BJ (cell line): ENCODE data around the gene EGFR. TPM values are rescaled to one million over a fixed set of nuclear protein-coding genes. Genes with fewer than 3 reads are reported as not detected.

Source experiments
- CTCF ChIA-PET: fragments of 350-600 bp; formaldehyde crosslinking; extraction: SDS; loops from one replicate; lab custom pipeline; 2021; ENCODE audit warnings: antibody characterized with exemption, inconsistent platforms; lab: Yijun Ruan, JAX
- POLR2A ChIA-PET: fragments of 300-600 bp; sonication (Branson Sonifier 250); formaldehyde crosslinking; extraction: SDS; loops from one replicate; lab custom pipeline; 2021; ENCODE audit warnings: antibody characterized with exemption; lab: Charles Lee
- DNase-seq: peaks from one replicate; pipeline ENCODE4 v3.0.0-alpha.2; 2011; ENCODE audit warnings: low read depth
- H3K27me3 ChIP-seq: 2 replicates; pipeline ENCODE4 v1.6.0; 2011; ENCODE audit warnings: low read length; ENCODE audit not compliant: control insufficient read depth, insufficient read depth
- H3K36me3 ChIP-seq: 2 replicates; pipeline ENCODE4 v1.5.1; 2011; ENCODE audit warnings: low read length; ENCODE audit not compliant: control insufficient read depth, insufficient read depth
- H3K4me3 ChIP-seq: 2 replicates; pipeline ENCODE4 v1.5.1; 2011; ENCODE audit warnings: low read depth, mild to moderate bottlenecking, control low read depth, low read length
- CTCF ChIP-seq: IDR thresholded peaks from 2 replicates; pipeline ENCODE4 v1.5.1; 2011; ENCODE audit warnings: low read depth, mild to moderate bottlenecking, control low read depth, inconsistent platforms, low read length, moderate library complexity; ENCODE audit not compliant: insufficient read depth
- polyA plus RNA-seq: library from polyadenylated mRNA; depleted of rRNA; stranded (reverse); fragments of >200 nt; gene quantifications from 2 replicates; pipeline ENCODE4 v1.2.3, GENCODE V29; 2011

The EGFR gene
- polyA plus RNA-seq, 1 experiment = 34.0 TPM

DNA sequence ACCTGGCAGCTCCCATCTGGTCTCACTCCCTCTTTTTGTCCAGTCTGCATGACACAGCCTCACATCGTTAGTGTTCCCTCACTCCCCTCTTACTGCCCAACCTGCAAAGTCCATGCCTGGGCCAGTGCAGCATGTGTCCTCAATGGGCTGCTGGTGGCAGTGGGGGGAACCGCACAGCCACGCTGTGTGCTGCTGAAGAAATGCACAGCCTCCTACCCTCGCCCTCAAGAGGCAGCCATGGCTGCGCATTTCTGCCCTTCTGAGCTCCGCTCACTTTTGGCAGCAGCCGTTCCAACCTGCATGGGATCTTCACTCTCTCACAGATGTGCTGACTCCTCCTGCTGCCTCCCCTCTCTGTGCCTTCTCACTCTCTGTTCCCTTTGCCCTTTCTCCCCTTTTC lies 103.4 kb downstream of the EGFR start:
- no peaks in the 10 kb centered on the region for H3K27me3 ChIP-seq
- no peak overlapping the region for H3K4me3 ChIP-seq
- DNase-seq = no peak
- H3K36me3 ChIP-seq = no peaks in the 10 kb centered on the region
- ChIA-PET CTCF (interaction anchor here (1.6 kb wide), 1 partner anchor 133 kb away, joined by 6 read pairs; no protein-coding TSS in a partner anchor), POLR2A (no interaction called here)
- TF ChIP-seq CTCF = no peak

DNA sequence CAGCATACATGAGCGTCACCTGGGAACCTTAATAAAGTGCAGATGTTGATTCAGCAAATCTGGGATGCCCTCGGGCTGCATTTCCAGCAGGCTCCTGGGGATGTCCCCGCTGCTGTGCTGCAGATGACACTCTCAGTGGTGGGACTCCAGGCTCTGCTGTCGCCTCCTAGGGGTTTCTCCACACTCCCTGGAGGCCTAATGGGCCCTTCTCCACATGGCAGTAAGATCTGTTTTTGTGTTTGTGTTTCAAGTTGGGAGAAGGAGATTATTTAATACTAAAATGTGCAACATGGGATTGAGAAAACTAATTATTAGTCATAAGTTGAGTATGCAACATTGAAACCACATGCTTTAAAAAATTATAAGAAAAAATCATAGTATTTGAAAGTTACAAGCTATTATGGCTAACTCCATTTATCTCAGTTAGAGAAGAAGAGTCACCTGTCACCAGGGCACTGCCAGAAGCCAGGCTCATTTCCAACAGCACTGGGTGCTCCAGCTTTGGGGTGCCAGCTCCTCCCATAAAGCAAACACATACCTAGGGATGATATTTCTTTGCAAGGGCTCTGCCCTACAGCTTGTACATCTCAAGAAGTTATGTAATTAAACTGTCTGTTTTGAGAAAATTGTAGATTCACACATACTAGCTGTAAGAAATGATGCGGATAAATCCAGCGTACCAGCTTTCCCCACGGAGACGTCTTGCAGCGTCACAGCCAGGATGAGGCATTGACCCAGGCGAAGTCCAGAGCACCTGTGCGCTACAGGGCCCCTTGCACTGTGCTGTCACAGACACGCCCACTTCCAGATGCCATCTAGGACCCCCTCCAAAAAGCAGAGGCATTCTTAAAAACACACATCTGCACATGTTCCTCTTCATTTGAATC lies 106.4 kb downstream of the EGFR start:
- CTCF ChIA-PET = interaction anchor here (0.8 to 2.3 kb wide), 3 partner anchors 11 to 130 kb away, joined by 3 to 7 read pairs (median 4); no protein-coding TSS in a partner anchor
- TF ChIP-seq CTCF = no peak
- no peak for DNase-seq

GRCh38 chr7:55127135-55127551 lies 108.3 kb downstream of the EGFR start:
- CTCF ChIA-PET = interaction anchor here (0.9 to 4.9 kb wide), 3 partner anchors 16 to 353 kb away, joined by 4 to 27 read pairs (median 5); no protein-coding TSS in a partner anchor
- no peak for DNase-seq
- Histone ChIP-seq H3K36me3 (no peaks in the 10 kb centered on the region), H3K4me3 (no peak overlapping the region), H3K27me3 (no peaks in the 10 kb centered on the region)
- POLR2A ChIA-PET = no interaction called here
- TF ChIP-seq CTCF = no peak

More for the DNA sequence above, 106.4 kb downstream of the EGFR start:
- POLR2A ChIA-PET = no interaction called here
- Histone ChIP-seq H3K4me3 (no peak overlapping the region), H3K36me3 (no peaks in the 10 kb centered on the region), H3K27me3 (no peaks in the 10 kb centered on the region)

DNA sequence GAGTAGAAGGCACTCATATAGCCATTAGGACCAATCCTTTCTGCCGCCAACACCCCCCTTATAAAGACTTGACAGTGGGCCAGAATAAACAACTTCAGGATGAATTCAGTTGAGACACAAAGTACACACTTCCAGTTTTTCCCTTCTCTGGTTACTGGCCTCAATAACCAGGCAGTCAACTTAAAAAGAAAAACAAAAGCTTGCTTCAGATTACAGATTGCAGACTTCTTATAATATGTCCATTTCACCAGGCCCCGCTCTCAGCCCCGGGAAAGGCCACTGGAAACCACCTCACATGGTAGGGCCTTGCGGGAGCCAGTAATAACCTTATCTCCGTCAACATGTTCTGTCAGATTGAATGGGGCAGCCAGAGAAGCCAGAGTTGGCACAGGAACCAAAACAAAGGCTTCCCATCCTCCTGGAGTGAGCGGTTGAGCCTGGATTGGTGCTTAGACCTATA lies 108.8 kb downstream of the EGFR start:
- no peak overlapping the region for H3K4me3 ChIP-seq
- POLR2A ChIA-PET = no interaction called here
- no peaks in the 10 kb centered on the region for H3K27me3 ChIP-seq
- no peak for DNase-seq
- no peak for TF ChIP-seq CTCF
- H3K36me3 ChIP-seq = no peaks in the 10 kb centered on the region
- CTCF ChIA-PET = interaction anchor here (2.5 to 4.9 kb wide), 2 partner anchors 17 to 127 kb away, joined by 5 to 27 read pairs; no protein-coding TSS in a partner anchor

DNA sequence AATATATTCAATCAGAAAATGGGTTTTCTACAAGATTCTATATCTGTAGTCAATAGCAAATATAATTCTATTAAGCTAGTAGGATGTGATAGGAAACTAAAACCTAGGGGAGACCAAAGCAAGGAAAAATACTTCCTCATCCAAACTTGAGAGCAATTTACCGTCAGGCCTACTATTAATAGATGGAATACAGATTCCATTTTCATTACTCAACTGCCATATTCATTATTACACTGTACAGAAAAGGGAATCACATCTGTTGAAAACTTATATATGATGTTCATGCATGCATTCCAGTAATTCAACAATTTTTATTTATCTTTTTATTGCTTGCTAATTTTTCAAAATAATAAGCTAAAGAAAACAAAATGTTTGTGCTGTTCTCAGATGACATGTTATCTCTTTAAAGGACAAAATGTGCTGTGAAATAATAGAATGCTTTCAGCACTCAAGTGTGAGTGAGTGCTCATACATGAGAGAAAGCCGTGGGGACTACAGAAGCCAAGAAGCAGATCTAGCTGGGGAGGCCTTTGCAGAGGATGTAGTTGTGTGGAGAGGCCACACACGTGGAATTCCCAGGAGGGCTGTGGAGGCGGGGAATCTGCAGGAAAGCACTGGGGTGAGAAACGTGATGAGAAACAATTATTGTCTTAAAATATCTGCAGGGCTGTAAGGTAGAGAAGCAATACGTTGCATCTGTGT lies 110.0 kb downstream of the EGFR start:
- ChIA-PET CTCF (interaction anchor here (1.5 to 4.9 kb wide), 3 partner anchors 18 to 340 kb away, joined by 3 to 27 read pairs (median 5); no protein-coding TSS in a partner anchor), POLR2A (no interaction called here)
- Histone ChIP-seq H3K4me3 (no peak overlapping the region), H3K27me3 (no peaks in the 10 kb centered on the region), H3K36me3 (no peaks in the 10 kb centered on the region)
- DNase-seq = no peak
- no peak for TF ChIP-seq CTCF
